Heart right ventricle (tissue), 16 donors: Measurements from ENCODE around the gene TEFM. TPM values are rescaled to one million over a fixed set of nuclear protein-coding genes. Genes with fewer than 3 reads are reported as not detected.

Experiments used
- ATAC-seq, 8 donors: fragments of 200-7000 bp; cut with Tn5 transposase; one replicate each; pipeline ENCODE4 v1.9.1; 2020; ENCODE audit warnings: mild to moderate bottlenecking in 8 of 8, moderate library complexity in 8 of 8, moderate number of reproducible peaks in 1 of 8
- DNase-seq, 2 donors: peaks; one replicate each; pipeline ENCODE4 v3.0.0-alpha.2; 2020
- H3K27ac ChIP-seq, 10 donors: fragments of 200-600 bp; sonication (generic) in 2 of 10; one replicate each; pipeline versions ENCODE4 v1.5.0 to v1.8.0; 2020 to 2022; ENCODE audit warnings: mild to moderate bottlenecking in 3 of 10
- H3K27me3 ChIP-seq, 7 donors: fragments of 200-600 bp; one replicate each; pipeline ENCODE4 v1.8.0; 2021 to 2022; ENCODE audit warnings: mild to moderate bottlenecking in 2 of 7
- H3K36me3 ChIP-seq, 9 donors: fragments of 200-600 bp; sonication (generic) in 1 of 9; one replicate each; pipeline versions ENCODE4 v1.5.0 to v1.8.0; 2020 to 2022; ENCODE audit warnings: mild to moderate bottlenecking in 2 of 9
- H3K4me1 ChIP-seq, 9 donors: fragments of 200-600 bp; sonication (generic) in 1 of 9; one replicate each; pipeline versions ENCODE4 v1.5.0 to v1.8.0; 2020 to 2022; ENCODE audit warnings: mild to moderate bottlenecking in 4 of 9
- H3K4me3 ChIP-seq, 10 donors: fragments of 200-600 bp; sonication (generic) in 2 of 10; one replicate each; pipeline versions ENCODE4 v1.5.0 to v1.8.0; 2020 to 2022; ENCODE audit warnings: mild to moderate bottlenecking in 7 of 10, moderate library complexity in 2 of 10
- H3K9me3 ChIP-seq, 11 donors: fragments of 200-600 bp in 10 of 11; sonication (generic) in 2 of 11; one replicate each; pipeline versions ENCODE4 v1.5.0 to v1.8.0; 2013 to 2022; ENCODE audit warnings: mild to moderate bottlenecking in 2 of 11, control low read depth in 1 of 11, moderate library complexity in 1 of 11
- WGBS, 2 donors: extraction: QIAGEN DNeasy Blood & Tissue Kit; methylation state at CpG; one replicate each; pipeline ENCODE4 v1.1.7; 2013; ENCODE audit warnings: inconsistent platforms in 1 of 2; 5-methylcytosine and 5-hydroxymethylcytosine counted together
- intact Hi-C, 10 donors: fragments of 100-400 bp; cut with DNase I; formaldehyde crosslinking; loops; one replicate each; pipeline versions ENCODE4 v1.11.1 to v1.14.2; 2022
- polyA plus RNA-seq, 2 donors: library from polyadenylated mRNA; stranded (reverse); fragments of 200-250 nt; gene quantifications; one replicate each; pipeline ENCODE4 v1.2.3, GENCODE V29; 2013
- total RNA-seq, 10 donors: library from RNA; stranded (reverse); fragmentation: NEBNext Ultra II Directional in 3 of 10; extraction: Animal tissue kit (Norgen Biotek cat#: 25700) in 3 of 10; gene quantifications; one replicate each; pipeline versions ENCODE4 v1.2.1 to v1.2.4, GENCODE V29; 2021 to 2023
- TF ChIP-seq, protein P1 (sequence below), 9 donors: fragments of 200-600 bp; sonication (generic) in 2 of 9; IDR thresholded peaks; one replicate each; pipeline versions ENCODE4 v1.5.0 to v1.8.0; 2021 to 2022; ENCODE audit warnings: antibody characterized with exemption in 9 of 9, mild to moderate bottlenecking in 5 of 9, moderate library complexity in 1 of 9
- donor health status: Arrhythmogenic right ventricular cardiomyopathy.
- donor health status: ischemic (EF 13 %, LVEDD 7.1; RV severe dilation, severe dysfunction).
- donor health status: healthy with polysubstance abuse.
- donor health status: DM: no; HTN: yes; CAD: no.
- donor health status: DM: no; HTN: no; CAD: no.
- donor health status: ischemic (EF 25% LVEDD 6.9; RV normal size, moderate dysfunction).
- donor health status: ischemic (EF 25% LVEDD 5.7; RV mildly dilated, moderate dysfunction).
- donor health status: healthy.
- donor health status: DM: yes; HTN: yes; CAD: no.
- donor health status: Ischemic cardiomyopathy.
- donor health status: ischemic (EF 35%, LVEDD 5.7; RV mildly dilated, moderate dysfunction).
- donor health status: nonischemic (EF 11% LVEDD 7.7; RV severe dilation, severe dysfunction).
- donor health status: DM: yes; HTN: yes; CAD: no.
- donor health status: PGD.
- donor health status: ischemic (EF 29% LVEDD 5.4; RV normal size, mild dysfunction).
- donor health status: nonischemic (EF 23%, LVEDD 6.1; RV moderate dilation, normal function).

TEFM gene
- total and polyA plus RNA-seq, 12 donors: 7.8 to 15.5 (median 13.3) TPM

DNA sequence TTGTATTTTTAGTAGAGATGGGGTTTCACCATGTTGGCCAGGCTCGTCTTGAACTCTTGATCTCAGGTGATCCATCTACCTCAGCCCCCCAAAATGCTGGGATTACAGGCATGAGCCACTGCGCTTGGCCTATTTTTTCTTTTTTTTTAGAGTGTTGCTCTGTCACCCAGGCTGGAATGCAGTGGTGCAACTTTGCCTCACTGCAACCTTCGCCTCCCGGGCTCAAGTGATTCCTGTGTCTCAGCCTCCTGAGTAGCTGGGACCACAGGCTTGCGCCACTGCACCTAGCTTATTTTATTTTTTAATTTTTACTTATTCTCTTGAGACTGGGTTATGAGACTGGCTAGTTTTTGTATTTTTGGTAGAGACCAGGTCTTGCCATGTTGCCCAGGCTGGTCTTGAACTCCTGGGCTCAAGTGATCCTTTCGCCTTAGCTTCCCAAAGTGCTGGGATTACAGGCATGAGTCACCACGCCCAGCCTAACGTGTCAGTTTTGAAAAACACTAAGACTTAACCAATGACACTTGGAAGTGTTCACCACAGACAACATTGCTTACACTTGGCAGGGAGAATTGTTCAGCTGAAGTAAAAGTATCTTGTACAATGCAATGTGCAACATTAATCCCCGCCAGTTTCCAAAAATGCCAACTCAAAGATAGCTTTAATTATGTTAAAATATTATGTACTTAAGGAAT, 47.3 kb downstream of the TEFM start:
- Histone ChIP-seq H3K4me1 (no peaks in the 10 kb centered on the region), H3K36me3 (peaks cover 0 to 78% (median 0%) of the 10 kb centered on the region in 9 donors), H3K27me3 (no peaks in the 10 kb centered on the region), H3K9me3 (no peaks in the 10 kb centered on the region), H3K4me3 (no peak overlapping the region), H3K27ac (no peak overlapping the region)
- TF ChIP-seq, protein P1, sequence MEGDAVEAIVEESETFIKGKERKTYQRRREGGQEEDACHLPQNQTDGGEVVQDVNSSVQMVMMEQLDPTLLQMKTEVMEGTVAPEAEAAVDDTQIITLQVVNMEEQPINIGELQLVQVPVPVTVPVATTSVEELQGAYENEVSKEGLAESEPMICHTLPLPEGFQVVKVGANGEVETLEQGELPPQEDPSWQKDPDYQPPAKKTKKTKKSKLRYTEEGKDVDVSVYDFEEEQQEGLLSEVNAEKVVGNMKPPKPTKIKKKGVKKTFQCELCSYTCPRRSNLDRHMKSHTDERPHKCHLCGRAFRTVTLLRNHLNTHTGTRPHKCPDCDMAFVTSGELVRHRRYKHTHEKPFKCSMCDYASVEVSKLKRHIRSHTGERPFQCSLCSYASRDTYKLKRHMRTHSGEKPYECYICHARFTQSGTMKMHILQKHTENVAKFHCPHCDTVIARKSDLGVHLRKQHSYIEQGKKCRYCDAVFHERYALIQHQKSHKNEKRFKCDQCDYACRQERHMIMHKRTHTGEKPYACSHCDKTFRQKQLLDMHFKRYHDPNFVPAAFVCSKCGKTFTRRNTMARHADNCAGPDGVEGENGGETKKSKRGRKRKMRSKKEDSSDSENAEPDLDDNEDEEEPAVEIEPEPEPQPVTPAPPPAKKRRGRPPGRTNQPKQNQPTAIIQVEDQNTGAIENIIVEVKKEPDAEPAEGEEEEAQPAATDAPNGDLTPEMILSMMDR (IDR thresholded peaks at IDR 0.05): no peak
- no peak for DNase-seq
- no peak for ATAC-seq
- WGBS, 2 donors: 94 to 97% methylated on average over 9 of the region's 9 CpGs
- intact Hi-C loops: no loop called here

DNA sequence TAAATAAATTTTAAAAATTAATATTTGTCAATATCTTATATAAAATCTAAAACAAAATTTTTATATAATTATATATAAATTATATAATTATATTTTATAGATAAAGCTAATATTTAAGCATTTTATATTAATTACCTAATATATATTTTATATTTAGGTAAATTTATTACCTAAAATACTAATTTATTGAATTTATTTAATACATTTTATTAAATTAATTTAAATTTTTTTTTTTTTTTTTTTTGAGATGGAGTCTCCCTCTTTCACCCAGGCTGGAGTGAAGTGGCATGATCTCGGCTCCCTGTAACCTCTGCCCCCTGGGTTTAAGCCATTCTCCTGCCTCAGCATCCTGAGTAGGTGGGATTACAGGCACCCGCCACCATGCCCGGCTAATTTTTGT, 51.9 kb downstream of the TEFM start:
- intact Hi-C loops: no loop called here
- TF ChIP-seq, protein P1 (IDR thresholded peaks at IDR 0.05): no peak
- no peak for DNase-seq
- H3K4me1 ChIP-seq: no peaks in the 10 kb centered on the region
- H3K27ac ChIP-seq: no peak overlapping the region
- H3K4me3 ChIP-seq: no peak overlapping the region
- peaks cover 0 to 55% (median 0%) of the 10 kb centered on the region in 9 donors for H3K36me3 ChIP-seq
- no peaks in the 10 kb centered on the region for H3K9me3 ChIP-seq
- ATAC-seq: no peak
- H3K27me3 ChIP-seq: no peaks in the 10 kb centered on the region
- 98 to 100% methylated on average over 3 of the region's 3 CpGs for WGBS, 2 donors

Other genes with a start within 250 kb of the TEFM start
- 1 to 10 TPM; 4.2 to 9.5 (median 5.6) TPM for gene CRLF3, start 81.5 kb downstream of the TEFM start, total RNA-seq
- 1 to 10 TPM; 3.2 to 4.7 TPM for gene CRLF3, start 81.5 kb downstream of the TEFM start, polyA plus RNA-seq
- 1 to 10 TPM in 1 of 10 donors, under 1 TPM in 9; 0.32 to 1.4 (median 0.44) TPM for gene ATAD5, start 74.3 kb downstream of the TEFM start, total RNA-seq
- gene ATAD5, start 74.3 kb downstream of the TEFM start, polyA plus RNA-seq: under 1 TPM; 0.14 to 0.59 TPM
- gene ADAP2, start 15.7 kb upstream of the TEFM start, total RNA-seq: 10 to 100 TPM in 2 of 10 donors, 1 to 10 TPM in 8; 1.2 to 17.9 (median 4.0) TPM
- 1 to 10 TPM; 3.4 to 4.3 TPM for gene ADAP2, start 15.7 kb upstream of the TEFM start, polyA plus RNA-seq
- 1 to 10 TPM; 2.3 to 7.5 (median 4.5) TPM for gene RNF135, start 64.8 kb upstream of the TEFM start, total RNA-seq
- gene RNF135, start 64.8 kb upstream of the TEFM start, polyA plus RNA-seq: 1 to 10 TPM; 5.0 to 8.3 TPM
- 10 to 100 TPM; 41.9 to 71.0 (median 58.9) TPM for gene NF1, start 188.7 kb upstream of the TEFM start, total RNA-seq
- 1 to 10 TPM; 4.2 to 7.6 TPM for gene NF1, start 188.7 kb upstream of the TEFM start, polyA plus RNA-seq